GM12878 (cell line): Measurements from ENCODE around the gene TP53RK. TPM values are rescaled to one million over a fixed set of nuclear protein-coding genes. Genes with fewer than 3 reads are reported as not detected.

Source experiments
- ATAC-seq: fragments of 200-7000 bp; cut with Tn5 transposase; 3 replicates; pipeline ENCODE4 v1.9.1; 2020; ENCODE audit warnings: mild to moderate bottlenecking, moderate library complexity
- BruUV-seq: library from RNA; stranded (reverse); fragments of 400-500 nt; replicated peaks from 2 replicates; lab custom pipeline; 2021; lab: Mats Ljungman, UMichigan
- CTCF ChIA-PET: fragments of 300-600 bp; sonication (Branson Sonifier 250); formaldehyde crosslinking; extraction: SDS; loops from one replicate; lab custom pipeline; 2021; ENCODE audit warnings: inconsistent platforms; lab: Yijun Ruan, JAX
- POLR2A ChIA-PET: fragments of 350-600 bp; formaldehyde crosslinking; extraction: SDS; loops from one replicate; lab custom pipeline; 2021; ENCODE audit warnings: inconsistent platforms; lab: Charles Lee
- RAD21 ChIA-PET: fragments of 300-600 bp; sonication (Branson Sonifier 250); formaldehyde crosslinking; loops from one replicate; lab custom pipeline; 2023; ENCODE audit warnings: antibody characterized with exemption; ENCODE audit not compliant: unreplicated experiment; lab: Charles Lee
- SMC1A ChIA-PET: fragments of 300-600 bp; sonication (Branson Sonifier 250); formaldehyde crosslinking; loops from one replicate; lab custom pipeline; 2023; ENCODE audit not compliant: unreplicated experiment, uncharacterized antibody; lab: Charles Lee
- DNase-seq: peaks from one replicate; pipeline ENCODE4 v3.0.0-alpha.2; 2011; ENCODE audit warnings: low read depth, low spot score
- FAIRE-seq: peaks from 3 replicates; lab custom pipeline; 2011; peaks lifted over from hg19 to GRCh38; lab: Jason Lieb, UNC
- H2AFZ ChIP-seq: 2 replicates; pipeline ENCODE4 v1.6.0; 2011; ENCODE audit warnings: low read depth, low read length, control low read depth; ENCODE audit not compliant: control insufficient read depth
- H3K27ac ChIP-seq: 2 replicates; pipeline ENCODE4 v1.5.1; 2011; ENCODE audit warnings: control low read depth; ENCODE audit not compliant: control insufficient read depth, insufficient read depth
- H3K27me3 ChIP-seq, 2 experiments: replicated peaks in 1 of 2; 2 replicates each; pipeline versions ENCODE4 v1.6.0 to v1.6.1; 2011; ENCODE audit warnings: low read length in 1 of 2; ENCODE audit not compliant: control insufficient read depth in 2 of 2, insufficient read depth in 2 of 2
- H3K36me3 ChIP-seq, 2 experiments: 2 replicates each; pipeline ENCODE4 v1.5.1; 2011; ENCODE audit warnings: low read length in 1 of 2; ENCODE audit not compliant: control insufficient read depth in 2 of 2, insufficient read depth in 2 of 2
- H3K4me1 ChIP-seq: 2 replicates; pipeline ENCODE4 v1.6.1; 2011; ENCODE audit warnings: mild to moderate bottlenecking, low read length, moderate library complexity, mixed read lengths; ENCODE audit not compliant: control insufficient read depth, insufficient read depth
- H3K4me2 ChIP-seq: 2 replicates; pipeline ENCODE4 v1.6.0; 2011; ENCODE audit warnings: control low read depth; ENCODE audit not compliant: control insufficient read depth, insufficient read depth
- H3K4me3 ChIP-seq: fragments of 200-600 bp; sonication (generic); 2 replicates; pipeline ENCODE4 v1.5.1; 2016
- H3K79me2 ChIP-seq: 2 replicates; pipeline ENCODE4 v1.6.0; 2011; ENCODE audit warnings: low read length; ENCODE audit not compliant: control insufficient read depth, insufficient read depth
- H3K9ac ChIP-seq: 2 replicates; pipeline ENCODE4 v1.8.0; 2011; ENCODE audit warnings: low read length, control low read depth, mixed read lengths; ENCODE audit not compliant: control insufficient read depth, insufficient read depth
- H3K9me3 ChIP-seq: replicated peaks from 3 replicates; pipeline ENCODE4 v1.5.1; 2011; ENCODE audit warnings: mild to moderate bottlenecking, low read length; ENCODE audit not compliant: control insufficient read depth, insufficient read depth
- H4K20me1 ChIP-seq: 2 replicates; pipeline ENCODE4 v1.6.0; 2011; ENCODE audit not compliant: control insufficient read depth, insufficient read depth
- CHD1 ChIP-seq: IDR thresholded peaks from 2 replicates; pipeline ENCODE4 v1.6.1; 2012; ENCODE audit warnings: low read depth, low read length, improper control_type of control experiment
- E4F1 ChIP-seq: fragments of 450-650 bp; IDR thresholded peaks from 2 replicates; pipeline ENCODE4 v1.6.1; 2018; ENCODE audit warnings: borderline replicate concordance, mild to moderate bottlenecking; ENCODE audit not compliant: partially characterized antibody
- IKZF2 ChIP-seq, 2 experiments: fragments of 450-650 bp; IDR thresholded peaks; 2 replicates each; pipeline ENCODE4 v1.6.1; 2017; ENCODE audit warnings: mild to moderate bottlenecking in 2 of 2, moderate library complexity in 2 of 2
- NFIC ChIP-seq: IDR thresholded peaks from 2 replicates; pipeline ENCODE4 v1.6.1; 2012; ENCODE audit warnings: low read depth, mild to moderate bottlenecking, inconsistent platforms, low read length, moderate library complexity
- NRF1 ChIP-seq: conservative IDR thresholded peaks from 2 replicates; pipeline ENCODE4 v1.6.1; 2011; ENCODE audit warnings: mild to moderate bottlenecking, low read depth, low read length, improper control_type of control experiment
- PBX3 ChIP-seq: IDR thresholded peaks from 2 replicates; pipeline ENCODE4 v1.6.1; 2011; ENCODE audit warnings: mild to moderate bottlenecking, low read depth, low read length, moderate library complexity; ENCODE audit not compliant: insufficient replicate concordance
- YY1 ChIP-seq: IDR thresholded peaks from 2 replicates; pipeline ENCODE4 v1.6.1; 2011; ENCODE audit warnings: low read depth, mild to moderate bottlenecking, low read length
- ZBED1 ChIP-seq: IDR thresholded peaks from 2 replicates; pipeline ENCODE4 v1.6.1; 2016; ENCODE audit warnings: borderline replicate concordance
- ZNF24 ChIP-seq: fragments of 450-650 bp; IDR thresholded peaks from 2 replicates; pipeline ENCODE4 v1.6.1; 2017; ENCODE audit warnings: antibody characterized with exemption, mild to moderate bottlenecking
- WGBS: methylation state at CpG from one replicate; pipeline ENCODE4 v1.1.6; 2016; ENCODE audit warnings: low lambda C conversion rate; ENCODE audit not compliant: insufficient replicate concordance, insufficient coverage; ENCODE audit errors: missing lambda C conversion rate; 5-methylcytosine and 5-hydroxymethylcytosine counted together
- in situ Hi-C: fragments of 300-500 bp; cut with MboI; formaldehyde crosslinking; loops from 9 replicates; pipeline ENCODE4 v1.14.3; 2018; ENCODE audit warnings: mixed read lengths
- intact Hi-C: fragments of 100-400 bp; cut with micrococcal nuclease; formaldehyde crosslinking; loops from one replicate; pipeline ENCODE4 v1.14.2; 2022; ENCODE audit not compliant: unreplicated experiment
- polyA plus RNA-seq, 11 experiments: library from polyadenylated mRNA; depleted of rRNA in 4 of 11; unstranded in 6 of 11; stranded (reverse) in 5 of 11; fragments of >200 nt; fragmentation: Nextera tagmentation in 4 of 11; fragmentation: Illumina TruSeq in 1 of 11; extraction: Ambion mirVana in 4 of 11; extraction: Trizol in 1 of 11; gene quantifications; 1 replicate in 1 of 11; 2 replicates in 10 of 11; pipeline versions ENCODE4 v1.2.1 to v1.2.3, GENCODE V29; 2011 to 2016; ENCODE audit warnings: inconsistent platforms in 2 of 11, missing spikeins in 2 of 11, low read depth in 1 of 11
- total RNA-seq, 4 experiments: library from RNA; depleted of rRNA in 3 of 4; stranded (reverse); fragments of >200 nt in 3 of 4; fragmentation: Illumina TruSeq in 1 of 4; extraction: Trizol in 1 of 4; gene quantifications; 2 replicates each; pipeline versions ENCODE4 v1.2.1 to v1.2.3, GENCODE V29; 2013 to 2021

TP53RK gene
- total and polyA plus RNA-seq, 10 of the 15 experiments (the other 5 are each of a cell fraction or from before 2014, with no cell fraction given), result 3.8 to 23.1 (median 16.1) TPM

- TF ChIP-seq PBX3, result no peak
- TF ChIP-seq CHD1, result no peak
- TF ChIP-seq NRF1, result no peak
- TF ChIP-seq ZBED1, result no peak
- TF ChIP-seq NFIC, result no peak
Observed at GRCh38 chr20:46671866-46672542, 17.2 kb downstream of the TP53RK start (continued).

- Histone ChIP-seq H3K27me3 (no peaks in the 10 kb centered on the region), H3K4me1 (no peaks in the 10 kb centered on the region), H4K20me1 (no peaks in the 10 kb centered on the region), H3K27ac (no peak overlapping the region), H2AFZ (no peak overlapping the region), H3K9me3 (no peaks in the 10 kb centered on the region; the same call in 2 of the 3 replicates), H3K9ac (no peak overlapping the region), H3K36me3 (no peaks in the 10 kb centered on the region), H3K4me2 (no peak overlapping the region), H3K4me3 (no peak overlapping the region), H3K79me2 (no peaks in the 10 kb centered on the region)
- in situ Hi-C loops, result no loop called here
- ChIA-PET POLR2A (no interaction called here), SMC1A (no interaction called here), RAD21 (no interaction called here), CTCF (interaction anchor here (0.7 to 1.0 kb wide), 2 partner anchors 11 to 58 kb away, joined by 3 to 4 read pairs; no protein-coding TSS in a partner anchor)
- 51% methylated on average over 3 of the region's 3 CpGs for WGBS
- TF ChIP-seq E4F1 (no peak), YY1 (no peak), ZNF24 (no peak), IKZF2 (IDR thresholded peaks at IDR 0.05) (no peak)
- FAIRE-seq (no peak), DNase-seq (no peak), ATAC-seq (no peak)
- no TSS peak for BruUV-seq
- intact Hi-C loops, result no loop called here
Observed at GRCh38 chr20:46670585-46671584, 18.4 kb downstream of the TP53RK start.
